8988T (cell line): ENCODE data around the gene SLC7A10.
"Not testable (repeated sequence)": the region's sequence is repeated elsewhere in the genome, so short reads cannot be mapped to it uniquely, and the experiment has no call there.

Experiments used
- DNase-seq: peaks from one replicate; pipeline ENCODE4 v3.0.0; 2011

SLC7A10 gene

GRCh38 chr19:33212436-33213172 lies 13.0 kb downstream of the SLC7A10 start:
- DNase-seq, result no peak

GRCh38 chr19:33211794-33212435 lies 13.7 kb downstream of the SLC7A10 start:
- no peak for DNase-seq

DNA sequence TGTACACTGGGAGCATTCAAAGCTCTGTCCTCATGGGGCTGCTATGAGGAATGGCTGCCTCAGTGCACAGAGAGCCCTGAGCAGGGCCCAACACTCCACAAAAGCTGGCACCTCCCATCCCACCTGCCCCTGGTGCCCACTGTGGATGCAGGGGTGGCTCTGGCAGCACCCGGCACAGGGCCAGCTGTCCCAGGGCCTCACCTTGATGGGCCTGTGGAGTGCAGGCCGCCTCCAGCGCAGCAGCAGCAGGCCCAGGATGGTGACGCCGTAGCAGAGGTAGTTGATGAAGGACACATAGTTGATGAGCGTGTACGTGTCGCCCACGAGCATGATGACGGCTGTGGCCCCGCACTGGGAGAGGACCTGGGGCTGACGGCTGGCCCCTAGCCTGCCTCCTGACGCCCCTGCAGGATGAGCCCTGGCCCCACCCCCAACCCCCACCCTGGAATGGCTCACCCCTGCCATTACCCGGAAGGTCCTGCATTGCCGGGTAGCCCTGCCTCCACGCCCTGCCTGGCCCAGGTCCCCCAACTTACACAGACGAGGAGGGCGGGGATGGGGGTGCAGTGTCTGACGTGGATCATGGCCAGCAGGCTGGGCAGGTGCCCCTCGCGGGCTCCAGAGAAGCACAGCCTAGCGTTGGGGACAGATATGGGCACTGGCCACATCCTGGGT lies 15.2 kb downstream of the SLC7A10 start:
- no peak for DNase-seq

GRCh38 chr19:33209850-33210230 lies 15.8 kb downstream of the SLC7A10 start:
- not testable (repeated sequence) for DNase-seq

DNA sequence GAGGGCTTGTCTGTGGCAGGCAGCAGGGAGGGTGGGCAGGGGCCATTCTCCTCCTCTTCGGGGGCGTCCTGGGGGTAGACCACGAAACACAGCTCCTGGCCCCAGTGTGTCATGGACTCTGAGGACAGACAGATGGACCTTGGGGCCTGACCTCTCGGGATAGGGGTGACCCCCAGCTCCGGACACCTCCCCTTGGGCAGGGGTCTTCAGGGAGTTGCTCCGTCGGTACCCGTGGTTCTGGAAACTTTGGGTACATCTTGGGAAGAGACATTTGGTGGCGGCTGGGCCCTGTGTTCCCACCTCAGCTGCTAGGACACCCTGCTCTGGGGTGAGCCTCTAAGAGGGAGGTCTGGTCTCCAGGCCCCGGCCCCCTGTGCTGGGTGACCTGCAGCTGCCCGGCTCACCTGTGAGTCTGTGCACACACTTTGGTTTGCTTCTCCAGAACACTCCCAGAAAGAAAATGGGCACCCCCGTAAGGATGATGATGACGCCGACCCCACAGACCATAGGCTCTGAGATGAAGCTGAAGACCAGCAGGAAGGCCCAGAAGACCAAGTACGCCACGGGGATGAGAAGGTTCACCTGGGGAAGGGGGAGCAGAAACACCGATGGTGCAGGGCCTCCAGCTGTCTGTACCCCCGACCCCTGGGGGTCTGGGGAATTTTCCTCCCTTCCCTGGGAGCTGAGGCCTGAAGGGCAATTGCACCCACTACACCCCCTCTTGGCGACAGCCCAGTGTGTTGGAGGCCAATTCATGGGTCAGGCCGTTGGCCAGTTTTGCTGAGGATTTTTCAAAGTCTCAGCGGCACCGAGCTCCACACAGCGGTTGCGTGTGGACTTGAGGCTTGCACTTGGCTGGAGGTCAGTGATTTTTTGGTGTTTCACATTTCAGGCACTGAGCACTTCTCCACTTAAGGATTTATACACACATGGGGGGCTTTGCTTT lies 16.5 kb downstream of the SLC7A10 start:
- no peak for DNase-seq

DNA sequence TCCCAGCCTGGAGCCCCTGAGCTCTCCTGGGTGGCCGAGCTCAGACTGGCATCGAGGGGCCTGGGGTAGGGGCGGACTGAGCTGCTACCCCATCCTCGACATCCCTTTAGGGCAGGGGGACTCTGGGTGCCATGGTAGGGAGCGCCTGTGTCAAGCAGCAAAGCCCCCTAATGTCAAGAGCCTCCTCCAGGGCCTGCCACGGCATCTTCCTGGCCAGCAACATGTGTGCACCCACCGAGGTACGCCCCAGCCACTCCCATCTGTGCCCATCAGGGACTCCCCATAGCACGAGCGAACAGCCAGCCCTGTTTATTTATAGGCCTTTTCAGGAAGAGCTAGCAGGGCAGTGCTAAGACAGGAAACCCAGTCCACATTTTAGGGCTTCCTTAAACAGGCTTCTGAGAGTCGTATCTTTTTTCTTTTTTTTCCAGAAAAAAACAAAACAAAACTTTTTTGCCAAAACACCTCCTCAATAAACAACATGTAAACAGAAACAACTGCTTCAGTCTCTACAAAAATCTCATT lies 17.2 kb downstream of the SLC7A10 start:
- no peak for DNase-seq

- DNase-seq, result no peak
These were observed 17.7 kb downstream of the SLC7A10 start for GRCh38 chr19:33207903-33208302.

DNA sequence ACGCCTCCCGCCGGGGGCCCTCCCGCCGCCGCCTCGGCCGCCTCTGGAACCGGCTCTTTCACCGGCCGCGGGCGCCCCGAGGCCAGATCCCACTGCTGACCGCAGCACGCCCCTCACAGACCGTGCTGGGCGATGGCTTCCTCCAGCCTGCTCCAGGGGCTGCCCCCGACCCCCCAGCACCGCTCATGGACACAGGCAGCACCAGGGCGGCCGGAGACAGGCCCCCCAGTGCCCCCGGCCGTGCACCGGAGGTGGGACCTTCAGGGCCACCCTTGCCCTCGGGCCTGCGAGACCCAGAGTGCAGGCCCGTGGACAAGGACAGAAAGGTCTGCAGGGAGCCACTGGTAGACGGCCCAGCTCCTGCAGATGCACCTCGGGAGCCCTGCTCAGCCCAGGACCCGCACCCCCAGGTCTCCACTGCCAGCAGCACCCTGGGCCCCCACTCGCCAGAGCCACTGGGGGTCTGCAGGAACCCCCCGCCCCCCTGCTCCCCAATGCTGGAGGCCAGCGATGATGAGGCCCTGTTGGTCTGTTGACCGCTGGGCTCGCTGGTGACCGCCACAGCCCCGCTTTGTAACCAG lies 18.5 kb downstream of the SLC7A10 start:
- no peak for DNase-seq

DNA sequence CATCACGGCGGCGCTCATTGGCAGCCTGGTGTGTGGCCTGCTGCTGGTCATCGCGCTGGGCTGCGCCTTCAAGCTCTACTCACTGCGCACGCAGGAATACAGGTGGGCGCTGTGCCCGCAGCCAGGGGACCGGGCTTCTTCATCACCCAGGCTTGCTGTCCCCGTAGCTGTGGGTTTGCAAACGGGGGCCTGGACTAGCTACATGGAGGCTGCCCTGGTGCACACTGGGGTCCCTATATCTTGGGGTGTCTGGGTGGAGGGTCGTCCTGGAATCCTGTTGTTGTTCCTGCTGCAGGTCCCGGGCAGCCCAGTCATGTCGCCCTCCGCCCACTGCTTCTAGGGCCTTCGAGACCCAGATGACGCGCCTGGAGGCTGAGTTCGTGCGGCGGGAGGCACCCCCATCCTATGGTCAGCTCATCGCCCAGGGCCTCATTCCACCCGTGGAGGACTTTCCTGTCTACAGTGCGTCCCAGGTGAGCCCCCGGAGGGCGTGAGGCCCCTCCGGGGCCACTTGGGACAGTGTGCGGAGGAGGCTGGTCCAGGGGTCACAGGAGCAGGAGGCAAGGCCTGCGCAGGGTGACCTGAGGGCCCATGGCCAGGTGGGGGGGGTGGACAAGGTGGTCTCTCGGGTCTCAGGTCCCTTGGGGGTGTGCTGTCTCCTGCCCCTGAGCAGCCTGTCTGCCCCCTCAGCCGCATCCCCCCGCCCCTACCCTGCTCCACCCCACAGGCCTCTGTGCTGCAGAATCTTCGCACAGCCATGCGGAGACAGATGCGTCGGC lies 19.2 kb downstream of the SLC7A10 start:
- no peak for DNase-seq

GRCh38 chr19:33205531-33206260 lies 20.0 kb downstream of the SLC7A10 start:
- DNase-seq, result no peak

GRCh38 chr19:33205110-33205509 lies 20.5 kb downstream of the SLC7A10 start:
- DNase-seq, result no peak

DNA sequence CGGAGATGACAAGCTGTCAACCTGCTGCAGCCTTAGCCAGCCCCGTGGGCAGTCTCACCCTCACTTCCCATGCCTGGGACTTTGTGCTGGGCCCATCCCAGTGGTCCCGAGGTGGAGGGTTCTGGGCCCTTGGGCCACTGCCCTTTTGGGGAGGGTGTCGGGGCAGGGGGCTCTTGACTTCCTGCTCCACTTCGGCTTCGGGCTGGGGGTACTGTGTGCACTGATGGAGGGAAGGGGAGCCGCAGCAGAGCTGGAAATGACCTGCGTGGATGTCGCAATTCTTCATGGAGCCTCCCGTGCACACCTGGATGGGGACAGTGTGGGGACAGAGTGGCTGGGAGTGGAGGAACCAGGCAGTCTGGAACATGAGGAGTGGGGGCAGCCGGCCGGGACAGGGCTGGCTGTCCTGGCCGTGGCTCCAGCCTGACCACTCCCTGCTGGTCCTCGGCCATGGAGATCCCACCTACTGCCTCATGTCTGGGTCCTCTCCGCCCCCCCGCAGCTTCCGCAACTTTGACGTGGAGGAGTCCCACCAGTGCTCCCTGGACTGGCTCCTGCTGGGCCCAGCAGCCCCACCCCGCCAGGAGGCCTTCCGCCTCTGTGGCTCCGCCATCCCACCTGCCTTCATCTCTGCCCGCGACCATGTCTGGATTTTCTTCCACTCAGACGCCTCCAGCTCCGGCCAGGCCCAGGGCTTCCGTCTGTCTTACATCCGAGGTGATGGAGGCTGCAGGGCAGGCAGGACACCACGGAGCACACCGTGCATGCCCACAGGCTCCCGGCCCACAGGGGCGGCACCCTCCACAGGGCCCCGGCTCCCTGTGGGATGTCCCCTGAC lies 21.3 kb downstream of the SLC7A10 start:
- no peak for DNase-seq

GRCh38 chr19:33203529-33203928 lies 22.1 kb downstream of the SLC7A10 start:
- DNase-seq, result no peak

GRCh38 chr19:33202546-33203507 lies 22.8 kb downstream of the SLC7A10 start:
- DNase-seq, result no peak

DNA sequence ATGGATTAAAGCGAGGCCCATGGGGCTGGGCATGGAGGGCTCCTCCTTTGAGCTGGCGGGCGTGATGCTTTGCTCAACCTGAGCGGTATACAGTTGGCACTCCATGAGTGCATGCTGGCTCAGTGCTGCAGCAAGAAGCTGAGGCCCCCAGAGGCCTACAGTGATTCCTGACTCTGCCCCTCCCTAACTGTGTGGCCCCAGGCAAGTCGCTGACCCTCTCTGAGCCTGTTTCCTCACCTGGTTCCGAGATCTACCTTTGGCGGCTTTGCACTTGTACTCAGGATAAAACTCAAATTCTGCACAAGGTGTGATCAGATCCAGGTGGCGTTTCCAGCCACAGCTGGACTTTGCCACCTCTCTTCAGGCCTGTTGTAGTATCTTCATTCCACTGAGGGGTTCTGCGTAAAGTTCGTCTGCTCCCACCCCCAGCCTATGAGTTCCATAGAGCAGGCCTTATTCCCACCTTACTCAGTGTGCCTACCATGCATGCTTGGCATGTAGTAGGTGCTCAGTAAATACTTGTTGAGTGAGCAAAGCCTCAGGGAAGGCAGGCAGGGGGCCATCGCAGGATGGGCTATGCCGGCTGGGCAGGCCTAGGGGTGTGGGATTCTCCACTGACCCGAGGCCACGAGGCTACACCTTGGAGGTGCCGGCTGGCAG lies 23.6 kb downstream of the SLC7A10 start:
- no peak for DNase-seq

- no peak for DNase-seq
These were observed 24.2 kb downstream of the SLC7A10 start for GRCh38 chr19:33201473-33201872.

DNA sequence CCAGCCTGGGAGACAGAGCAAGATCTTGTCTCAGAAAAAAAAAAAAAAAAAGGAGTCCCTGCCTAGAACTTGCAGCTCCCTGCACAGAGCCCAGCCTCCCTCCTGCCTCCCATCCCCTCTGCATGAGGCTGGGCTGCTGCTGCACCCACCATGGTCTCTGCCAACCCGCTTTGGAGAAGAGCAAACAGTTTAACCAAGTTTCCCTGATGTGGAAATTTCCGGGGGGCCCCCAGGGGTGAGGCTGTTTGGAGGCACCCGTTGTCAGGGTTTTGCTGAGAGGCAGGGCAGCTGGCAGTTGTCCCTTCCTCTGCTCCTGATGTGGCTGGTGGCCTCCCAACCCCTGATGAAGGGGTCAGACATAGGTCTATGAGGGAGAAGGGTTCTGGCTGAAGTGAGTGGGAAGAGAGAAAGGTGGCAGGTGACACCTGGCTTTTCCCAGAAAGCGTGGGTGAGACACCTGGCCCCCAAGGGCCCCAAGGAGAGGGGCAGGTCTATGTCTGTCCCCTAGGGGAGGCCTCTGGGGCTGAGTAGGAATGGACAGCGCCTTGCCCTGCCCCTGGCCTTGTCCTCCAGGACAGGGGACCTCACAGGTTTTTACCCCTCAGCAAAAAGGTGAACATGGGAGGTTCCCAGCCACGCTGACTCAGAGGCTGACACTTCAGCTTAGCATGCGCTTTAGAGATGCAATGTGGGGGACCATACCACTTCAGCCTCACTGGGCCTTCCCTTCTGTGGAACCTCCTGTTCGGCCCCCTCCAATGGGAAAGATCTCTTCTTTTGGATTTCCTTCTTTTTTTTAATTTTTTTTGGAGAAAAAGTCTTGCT lies 26.0 kb downstream of the SLC7A10 start:
- DNase-seq, result no peak
